K562 (cell line): ENCODE measurements around the gene DPH2. TPM values are rescaled to one million over a fixed set of nuclear protein-coding genes. Genes with fewer than 3 reads are reported as not detected.

Experiments
- ATAC-seq: fragments of 200-7000 bp; cut with Tn5 transposase; 3 replicates; pipeline ENCODE4 v1.9.1; 2020; ENCODE audit warnings: moderate library complexity
- BruUV-seq: library from RNA; stranded (reverse); fragments of 400-500 nt; replicated peaks from 2 replicates; lab custom pipeline; 2021; lab: Mats Ljungman, UMichigan
- CTCF ChIA-PET: fragments of 300-600 bp; formaldehyde crosslinking; extraction: SDS; loops from one replicate; lab custom pipeline; 2021; ENCODE audit warnings: low intra/inter-chr PET ratio; lab: Yijun Ruan, JAX
- POLR2A ChIA-PET: fragments of 300-600, 350-650 bp; sonication (Branson Sonifier 250); formaldehyde crosslinking; extraction: SDS; loops from one replicate; lab custom pipeline; 2021; ENCODE audit warnings: antibody characterized with exemption, inconsistent platforms; lab: Yijun Ruan, JAX
- DNase-seq, 4 experiments: peaks; one replicate each; pipeline versions ENCODE4 v3.0.0 to v3.0.0-alpha.2; 2011 to 2018; ENCODE audit warnings: low spot score in 3 of 4, mixed read lengths in 3 of 4; ENCODE audit errors: extremely low read depth in 1 of 4
- FAIRE-seq: peaks from 2 replicates; lab custom pipeline; 2011; peaks lifted over from hg19 to GRCh38; lab: Jason Lieb, UNC
- H2AFZ ChIP-seq: 2 replicates; pipeline ENCODE4 v1.6.0; 2011; ENCODE audit warnings: low read depth, low read length, control low read depth, inconsistent platforms
- H3K27ac ChIP-seq: fragments of 200-600 bp; 3 replicates; pipeline ENCODE4 v1.8.0; 2011; ENCODE audit warnings: low read depth, mild to moderate bottlenecking, control low read depth, inconsistent platforms, low read length, moderate library complexity, mixed read lengths; ENCODE audit errors: extremely low read depth
- H3K27me3 ChIP-seq, 2 experiments: fragments of 300-600 bp in 1 of 2; 2 replicates in 1 of 2; 3 replicates in 1 of 2; pipeline versions ENCODE4 v1.6.0 to v1.8.0; 2011; ENCODE audit warnings: inconsistent platforms in 2 of 2, low read length in 2 of 2, mild to moderate bottlenecking in 1 of 2, mixed read lengths in 1 of 2, moderate library complexity in 1 of 2; ENCODE audit not compliant: control insufficient read depth in 2 of 2, insufficient read depth in 2 of 2
- H3K36me3 ChIP-seq: fragments of 300-600 bp; 3 replicates; pipeline ENCODE4 v1.8.0; 2011; ENCODE audit warnings: mild to moderate bottlenecking, low read length, inconsistent platforms; ENCODE audit not compliant: control insufficient read depth, insufficient read depth
- H3K4me1 ChIP-seq, 2 experiments: fragments of 200-600 bp in 1 of 2; replicated peaks in 1 of 2; 2 replicates in 1 of 2; 3 replicates in 1 of 2; pipeline versions ENCODE4 v1.5.1 to v1.8.0; 2011; ENCODE audit warnings: inconsistent platforms in 2 of 2, low read length in 2 of 2, mild to moderate bottlenecking in 1 of 2, mixed read lengths in 1 of 2, moderate library complexity in 1 of 2; ENCODE audit not compliant: control insufficient read depth in 2 of 2, insufficient read depth in 2 of 2
- H3K4me2 ChIP-seq: 2 replicates; pipeline ENCODE4 v1.6.1; 2011; ENCODE audit warnings: low read length, control low read depth, inconsistent platforms, mixed read lengths; ENCODE audit not compliant: insufficient read depth
- H3K4me3 ChIP-seq: fragments of 200-600 bp; sonication (generic), shearing (Covaris generic); 2 replicates; pipeline ENCODE4 v1.5.1; 2016; ENCODE audit warnings: control low read depth, inconsistent platforms
- H3K79me2 ChIP-seq: fragments of 200-600 bp; 3 replicates; pipeline ENCODE4 v1.8.0; 2011; ENCODE audit warnings: low read length, inconsistent platforms; ENCODE audit not compliant: control insufficient read depth, insufficient read depth
- H3K9ac ChIP-seq, 2 experiments: 2 replicates each; pipeline versions ENCODE4 v1.6.0 to v1.6.1; 2011; ENCODE audit warnings: low read depth in 2 of 2, low read length in 2 of 2, control low read depth in 1 of 2, inconsistent platforms in 1 of 2, mild to moderate bottlenecking in 1 of 2, mixed read lengths in 1 of 2; ENCODE audit not compliant: insufficient read depth in 1 of 2
- H3K9me1 ChIP-seq: one replicate; pipeline ENCODE4 v1.6.0; 2011; ENCODE audit warnings: inconsistent platforms, mild to moderate bottlenecking, low read length, moderate library complexity; ENCODE audit not compliant: control insufficient read depth, insufficient read depth
- H3K9me3 ChIP-seq: replicated peaks from 2 replicates; pipeline ENCODE4 v1.5.1; 2011; ENCODE audit warnings: low read depth, low read length, inconsistent platforms; ENCODE audit not compliant: control insufficient read depth, insufficient read depth
- H4K20me1 ChIP-seq: replicated peaks from 2 replicates; pipeline ENCODE4 v1.6.1; 2011; ENCODE audit warnings: low read length, inconsistent platforms, mixed read lengths; ENCODE audit not compliant: control insufficient read depth, insufficient read depth
- ATF6 ChIP-seq: sonication (generic); formaldehyde crosslinking; IDR thresholded peaks from 2 replicates; pipeline ENCODE4 v1.4.0; 2020; ENCODE audit warnings: mild to moderate bottlenecking, missing genetic modification reagents
- ERF ChIP-seq: fragments of 450-650 bp; formaldehyde crosslinking; IDR thresholded peaks from 2 replicates; pipeline ENCODE4 v1.4.0; 2020; ENCODE audit warnings: mild to moderate bottlenecking, mixed read lengths
- GABPB2 ChIP-seq: fragments of 250-450 bp; sonication (Bioruptor Pico); conservative IDR thresholded peaks from 2 replicates; pipeline ENCODE4 v1.5.1; 2021; ENCODE audit warnings: mild to moderate bottlenecking
- KLF10 ChIP-seq: fragments of 250-450 bp; sonication (Bioruptor Pico); IDR thresholded peaks from 2 replicates; pipeline ENCODE4 v1.6.1; 2021; ENCODE audit warnings: matching md5 sums
- KLF16 ChIP-seq: IDR thresholded peaks from 2 replicates; pipeline ENCODE4 v1.6.1; 2016; ENCODE audit warnings: antibody characterized with exemption
- MBD2 ChIP-seq: sonication (generic); IDR thresholded peaks from 2 replicates; pipeline ENCODE4 v1.6.1; 2016; ENCODE audit warnings: low read depth, borderline replicate concordance
- PREB ChIP-seq: sonication (generic); formaldehyde crosslinking; IDR thresholded peaks from 2 replicates; pipeline ENCODE4 v1.8.1; 2023; ENCODE audit warnings: mild to moderate bottlenecking, missing genetic modification reagents
- SAP30 ChIP-seq: fragments of 200-600 bp; sonication (generic); IDR thresholded peaks from 2 replicates; pipeline ENCODE4 v1.6.1; 2012; ENCODE audit warnings: borderline replicate concordance, low read depth, mild to moderate bottlenecking, moderate library complexity, low read length, control low read depth, inconsistent platforms; ENCODE audit not compliant: insufficient read depth, poor library complexity, severe bottlenecking
- SIRT6 ChIP-seq: IDR thresholded peaks from one replicate; pipeline ENCODE4 v1.6.1; 2012; ENCODE audit warnings: low read depth, mild to moderate bottlenecking, control low read depth, inconsistent platforms, low read length, moderate library complexity
- SMARCB1 ChIP-seq: IDR thresholded peaks from 2 replicates; pipeline ENCODE4 v1.6.1; 2011; ENCODE audit warnings: improper control_type of control experiment, low read depth; ENCODE audit not compliant: insufficient read length
- SRF ChIP-seq, 2 experiments: fragments of 250-450, 450-650 bp in 1 of 2; sonication (Bioruptor Pico) in 1 of 2; sonication (generic) in 1 of 2; formaldehyde crosslinking; IDR thresholded peaks; 2 replicates each; pipeline versions ENCODE4 v1.5.0 to v1.5.1; 2020 to 2022; ENCODE audit warnings: mild to moderate bottlenecking in 1 of 2, missing genetic modification reagents in 1 of 2
- YY1 ChIP-seq, 3 experiments: IDR thresholded peaks; 2 replicates each; pipeline ENCODE4 v1.6.1; 2011; ENCODE audit warnings: low read length in 2 of 3, mild to moderate bottlenecking in 2 of 3, moderate library complexity in 2 of 3, borderline replicate concordance in 1 of 3, control low read depth in 1 of 3, low read depth in 1 of 3; ENCODE audit not compliant: insufficient read depth in 3 of 3, insufficient replicate concordance in 2 of 3, control insufficient read depth in 1 of 3, insufficient read length in 1 of 3; ENCODE audit errors: extremely low read depth in 1 of 3
- ZNF253 ChIP-seq: fragments of 250-450 bp; sonication (Bioruptor Pico); conservative IDR thresholded peaks from 2 replicates; pipeline ENCODE4 v1.6.1; 2021; ENCODE audit warnings: mild to moderate bottlenecking
- ZNF507 ChIP-seq: conservative IDR thresholded peaks from 2 replicates; pipeline ENCODE4 v1.6.1; 2017; ENCODE audit warnings: missing genetic modification characterization, missing compliant biosample characterization
- WGBS: fragments of 100-300 bp; shearing (Covaris generic); methylation state at CpG from one replicate; pipeline ENCODE4 v1.1.6; 2016; ENCODE audit warnings: low coverage, mixed read lengths; ENCODE audit not compliant: insufficient coverage; ENCODE audit errors: missing lambda C conversion rate; 5-methylcytosine and 5-hydroxymethylcytosine counted together
- in situ Hi-C: fragments of 300-500 bp; cut with MboI; formaldehyde crosslinking; loops from 4 replicates; pipeline ENCODE4 v1.15.0; 2018; ENCODE audit warnings: inconsistent platforms, mixed read lengths
- intact Hi-C: fragments of 100-400 bp; cut with micrococcal nuclease; formaldehyde crosslinking; loops from 2 replicates; pipeline ENCODE4 v1.14.2; 2022
- polyA plus RNA-seq, 8 experiments: library from polyadenylated mRNA; depleted of rRNA in 4 of 8; stranded (reverse) in 5 of 8; unstranded in 3 of 8; fragments of >200 nt; fragmentation: Nextera tagmentation in 2 of 8; fragmentation: Illumina TruSeq in 1 of 8; extraction: Ambion mirVana in 2 of 8; extraction: Trizol in 1 of 8; gene quantifications; 2 replicates each; pipeline versions ENCODE4 v1.2.1 to v1.2.3, GENCODE V29; 2011 to 2014; ENCODE audit warnings: inconsistent platforms in 1 of 8, missing spikeins in 1 of 8
- total RNA-seq, 7 experiments: library from RNA; depleted of rRNA in 6 of 7; stranded (reverse); fragments of >200 nt in 6 of 7; fragmentation: Illumina TruSeq in 2 of 7; extraction: Trizol in 2 of 7; gene quantifications; 2 replicates each; pipeline versions ENCODE4 v1.2.1 to v1.2.3, GENCODE V29; 2011 to 2021; ENCODE audit warnings: low replicate concordance in 1 of 7

The DPH2 gene
- total and polyA plus RNA-seq, 9 of the 15 experiments (the other 6 are each of a cell fraction or from before 2014, with no cell fraction given): 17.9 to 94.1 (median 68.1) TPM

GRCh38 chr1:43974443-43975248 is 4.8 kb downstream of the DPH2 start, which contains the start of gene ATP6V0B (continued):
- TF ChIP-seq PREB (no peak), MBD2 (peak; percentile 71; the same call in 1 of the 2 replicates), KLF10 (CRISPR knock-in tag) (no peak), SAP30 (no peak)

GRCh38 chr1:43975249-43975961 is 5.6 kb downstream of the DPH2 start:
- no peaks in the 10 kb centered on the region for H3K27me3 ChIP-seq
- TSS peak; percentile 43 for BruUV-seq
- no peak for FAIRE-seq
- in situ Hi-C loops (no loop called here), intact Hi-C loops (loop anchor here (2.0 kb wide), 1 partner anchor 15 kb away; the partner anchor contains the start of gene CCDC24)
- peak overlapping the region; percentile 90 for H3K4me2 ChIP-seq
- CTCF ChIA-PET: no interaction called here
- H3K27ac ChIP-seq: peak overlapping the region; percentile 89
- H3K9me1 ChIP-seq: peaks cover 13% of the 10 kb centered on the region
- peak overlapping the region; percentile 87 for H3K4me3 ChIP-seq
- POLR2A ChIA-PET: interaction anchor here (0.5 to 2.5 kb wide), 17 partner anchors 8 to 659 kb away, joined by 3 to 7 read pairs (median 3); no protein-coding TSS in a partner anchor
- peaks cover 48 to 70% of the 10 kb centered on the region in 2 experiments for H3K4me1 ChIP-seq
- peak overlapping the region; percentile 88 to 98 for H3K9ac ChIP-seq
- H3K79me2 ChIP-seq: peaks cover 64% of the 10 kb centered on the region
- ATAC-seq: peak; percentile 32
- H3K36me3 ChIP-seq: peaks cover 61% of the 10 kb centered on the region
- no peaks in the 10 kb centered on the region for H3K9me3 ChIP-seq
- peak overlapping the region; percentile 97 for H2AFZ ChIP-seq
- peak in 3 of 4 experiments; percentile 39 to 70 (median 70) for DNase-seq
- under 1% methylated on average over 32 of the region's 34 CpGs for WGBS
- H4K20me1 ChIP-seq: peaks cover 24% of the 10 kb centered on the region
- TF ChIP-seq ERF (peak; percentile 17; the same call in 1 of the 2 replicates), ATF6 (CRISPR knock-in tag) (0 out of 2 replicates have a peak, but pooled peaks have one; percentile 1), GABPB2 (no peak), ZNF253 (no peak), SIRT6 (no peak), YY1 (IDR thresholded peaks at IDR 0.05; ENCODE audit: borderline replicate concordance in 1 of 3, control insufficient read depth in 1 of 3, extremely low read depth in 1 of 3, insufficient read depth in 3 of 3, insufficient read length in 1 of 3, insufficient replicate concordance in 2 of 3, low read depth in 1 of 3, low read length in 2 of 3) (peak in 1 of 3 experiments; percentile 42), ZNF507 (tag) (no peak), SMARCB1 (no peak), SRF (CRISPR knock-in tag; IDR thresholded peaks at IDR 0.05) (peak in 1 of 2 experiments; percentile 54; a peak in 2 of 4 replicates), KLF16 (peak; percentile 67; the same call in 1 of the 2 replicates)
